Measurements from ENCODE around the gene FGF8.

FGF8 gene

GRCh38 chr10:101770331-101771215 lies 5.3 kb downstream of the FGF8 start:
- no peak for TF ChIP-seq CTCF (IDR thresholded peaks at IDR 0.05; ENCODE audit: low read depth, low read length, missing control alignments)
- DNase-seq (ENCODE audit: low read depth), result no peak
- in situ Hi-C loops (cut with HindIII; ENCODE audit: low sequenced_read_pairs), result no loop called here
- H3K4me3 ChIP-seq (ENCODE audit: low read depth, low read length), result no peak overlapping the region

- TF ChIP-seq CTCF (IDR thresholded peaks at IDR 0.05; ENCODE audit: low read depth, low read length, missing control alignments), result no peak
- in situ Hi-C loops (cut with HindIII; ENCODE audit: low sequenced_read_pairs), result no loop called here
- H3K4me3 ChIP-seq (ENCODE audit: low read depth, low read length), result no peak overlapping the region
- DNase-seq (ENCODE audit: low read depth), result no peak
Observed at GRCh38 chr10:101769541-101770180, 6.3 kb downstream of the FGF8 start.

- in situ Hi-C loops (cut with HindIII; ENCODE audit: low sequenced_read_pairs), result no loop called here
- no peak for TF ChIP-seq CTCF (IDR thresholded peaks at IDR 0.05; ENCODE audit: low read depth, low read length, missing control alignments)
- H3K4me3 ChIP-seq (ENCODE audit: low read depth, low read length), result no peak overlapping the region
- no peak for DNase-seq (ENCODE audit: low read depth)
Observed at GRCh38 chr10:101768791-101769170, 7.1 kb downstream of the FGF8 start.

GRCh38 chr10:101767966-101768790 lies 7.7 kb downstream of the FGF8 start:
- in situ Hi-C loops (cut with HindIII; ENCODE audit: low sequenced_read_pairs), result no loop called here
- H3K4me3 ChIP-seq (ENCODE audit: low read depth, low read length), result no peak overlapping the region
- DNase-seq (ENCODE audit: low read depth), result no peak
- TF ChIP-seq CTCF (IDR thresholded peaks at IDR 0.05; ENCODE audit: low read depth, low read length, missing control alignments), result no peak

GRCh38 chr10:101767600-101767945 lies 8.3 kb downstream of the FGF8 start:
- TF ChIP-seq CTCF (IDR thresholded peaks at IDR 0.05; ENCODE audit: low read depth, low read length, missing control alignments), result no peak
- in situ Hi-C loops (cut with HindIII; ENCODE audit: low sequenced_read_pairs), result no loop called here
- H3K4me3 ChIP-seq (ENCODE audit: low read depth, low read length), result no peak overlapping the region
- DNase-seq (ENCODE audit: low read depth), result no peak
